ENCODE measurements around the gene DPP6. TPM values are rescaled to one million over a fixed set of nuclear protein-coding genes. Genes with fewer than 3 reads are reported as not detected.

DPP6 gene
- polyA plus RNA-seq, 3 donors = 0.06 to 0.68 TPM; not detected in 1

DNA sequence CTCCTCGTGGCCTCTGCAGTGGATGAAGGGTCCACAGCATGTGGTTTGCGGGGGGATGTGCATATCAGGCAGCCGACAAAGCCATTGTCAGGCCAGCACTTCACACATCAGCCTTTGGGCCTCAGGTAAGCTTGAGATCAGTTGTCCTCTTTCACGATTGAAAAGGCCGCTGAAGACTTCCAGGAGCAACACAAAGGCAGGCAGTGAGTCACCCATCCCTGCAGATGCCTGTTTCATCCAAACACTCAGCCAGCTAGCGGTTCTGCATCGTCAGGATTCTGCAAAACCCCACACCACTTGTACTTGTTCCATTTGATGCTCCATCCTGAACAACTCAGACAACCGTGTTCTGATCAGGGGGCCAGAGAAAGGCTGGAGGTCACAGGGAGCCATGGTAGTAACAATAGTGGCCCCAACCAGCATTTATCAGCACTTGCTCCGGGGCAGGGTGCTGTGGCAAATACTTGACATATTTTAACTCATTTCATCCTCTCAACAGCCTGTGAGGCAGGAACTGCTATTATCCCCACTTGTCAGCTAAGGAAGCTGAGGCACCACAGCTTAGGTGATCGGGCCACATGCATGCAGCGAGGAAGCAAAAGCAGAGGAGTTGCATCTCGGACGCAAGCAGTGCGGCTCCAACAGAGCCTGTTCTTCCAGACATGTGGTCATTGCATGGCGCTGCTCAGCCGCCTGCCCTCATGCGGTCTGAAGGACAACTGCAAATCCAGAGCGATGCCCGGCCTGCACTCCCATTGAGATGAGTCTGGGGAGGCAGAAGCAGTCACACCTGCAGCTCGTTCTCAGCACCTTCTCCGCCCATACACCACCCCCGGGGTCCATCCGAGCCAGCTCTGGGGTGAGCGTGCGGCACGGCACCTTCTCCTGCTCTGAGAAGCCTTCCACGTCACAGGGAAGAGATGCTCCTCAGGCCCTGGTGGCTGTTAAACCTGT, 805.8 kb downstream of the DPP6 start:
- WGBS, 3 donors = 84 to 87% (median 87%) methylated on average over 27 of the region's 27 CpGs
- H3K27ac ChIP-seq (ENCODE audit: low read depth, low read length) = no peak overlapping the region

DNA sequence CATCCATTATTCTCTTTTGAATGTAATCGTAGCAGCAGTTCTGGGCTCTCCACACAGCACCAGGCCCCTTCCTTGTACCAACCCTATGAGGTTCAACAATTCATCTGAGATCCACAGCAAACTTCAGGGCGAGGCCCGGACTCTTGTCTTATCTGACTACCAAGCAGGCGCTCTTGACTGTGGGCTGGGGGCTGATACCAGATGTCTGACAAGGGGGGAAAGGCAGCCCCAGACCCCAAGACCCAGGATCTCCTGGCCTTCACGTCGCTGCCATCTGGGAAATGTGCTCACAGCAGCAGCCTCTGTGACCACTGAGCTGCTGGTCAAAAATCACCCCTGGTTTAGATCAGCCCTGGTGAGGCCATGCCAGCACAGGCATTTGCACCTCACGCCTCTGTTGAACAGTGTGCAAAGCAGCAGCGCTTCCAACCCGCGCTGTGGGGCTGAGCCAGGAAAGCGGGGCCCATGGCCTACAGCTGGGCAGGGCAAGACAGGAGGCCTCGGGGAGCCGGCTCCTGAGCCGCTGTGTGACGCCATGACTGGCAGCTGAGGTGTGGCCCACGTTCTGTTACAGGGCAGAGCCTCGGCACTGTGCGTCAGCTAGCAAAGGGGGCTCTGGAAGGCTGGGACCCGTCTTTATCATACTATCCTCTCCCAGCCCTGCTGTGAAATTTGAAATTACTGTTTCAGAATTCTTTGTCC, 806.8 kb downstream of the DPP6 start:
- WGBS, 3 donors = 81 to 83% (median 83%) methylated on average over 19 of the region's 19 CpGs
- no peak overlapping the region for H3K27ac ChIP-seq (ENCODE audit: low read depth, low read length)

DNA sequence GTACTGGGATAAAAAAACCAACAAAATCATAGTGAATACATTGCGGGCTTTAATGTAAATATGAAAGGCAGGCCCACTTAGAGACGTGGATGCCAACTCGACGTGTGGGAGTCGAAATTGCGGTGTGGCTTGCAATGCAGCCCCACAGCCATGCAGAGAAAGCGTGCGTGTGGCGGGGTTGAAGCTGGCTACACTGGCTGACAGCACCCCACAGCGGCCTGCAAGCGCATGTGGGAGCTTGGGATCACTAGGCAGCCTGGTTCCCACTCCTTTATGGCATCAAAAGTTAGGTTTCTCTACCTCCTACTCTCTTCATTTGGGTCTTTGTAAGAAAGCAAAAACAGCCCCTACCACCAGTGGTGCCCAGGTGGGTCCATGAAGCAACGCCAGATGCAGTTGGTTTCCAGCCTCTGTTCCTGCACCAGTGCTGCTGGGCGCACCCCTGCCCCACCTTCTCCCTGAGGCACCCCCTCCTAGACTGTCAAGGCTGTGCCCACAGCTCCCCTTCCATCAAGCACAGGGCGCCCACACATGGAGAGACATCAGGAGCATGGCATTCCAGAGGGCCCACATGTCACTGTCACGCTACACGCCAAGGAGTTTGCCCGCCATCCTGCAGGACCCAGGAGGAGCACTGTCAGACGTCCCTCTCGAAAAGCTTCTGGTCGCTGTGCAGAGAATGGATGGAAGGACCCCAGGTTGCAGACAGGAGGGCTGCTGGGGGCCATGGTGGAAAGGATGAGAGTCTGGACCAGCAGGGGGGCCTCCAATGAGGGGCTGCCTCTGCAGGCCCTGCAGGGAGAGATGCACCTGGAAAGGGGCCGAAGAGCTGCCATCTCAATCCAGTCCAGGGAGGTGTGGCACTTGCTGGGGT, 807.8 kb downstream of the DPP6 start:
- no peak overlapping the region for H3K27ac ChIP-seq (ENCODE audit: low read depth, low read length)
- 89 to 92% (median 91%) methylated on average over 20 to 21 of the region's 21 CpGs for WGBS, 3 donors

DNA sequence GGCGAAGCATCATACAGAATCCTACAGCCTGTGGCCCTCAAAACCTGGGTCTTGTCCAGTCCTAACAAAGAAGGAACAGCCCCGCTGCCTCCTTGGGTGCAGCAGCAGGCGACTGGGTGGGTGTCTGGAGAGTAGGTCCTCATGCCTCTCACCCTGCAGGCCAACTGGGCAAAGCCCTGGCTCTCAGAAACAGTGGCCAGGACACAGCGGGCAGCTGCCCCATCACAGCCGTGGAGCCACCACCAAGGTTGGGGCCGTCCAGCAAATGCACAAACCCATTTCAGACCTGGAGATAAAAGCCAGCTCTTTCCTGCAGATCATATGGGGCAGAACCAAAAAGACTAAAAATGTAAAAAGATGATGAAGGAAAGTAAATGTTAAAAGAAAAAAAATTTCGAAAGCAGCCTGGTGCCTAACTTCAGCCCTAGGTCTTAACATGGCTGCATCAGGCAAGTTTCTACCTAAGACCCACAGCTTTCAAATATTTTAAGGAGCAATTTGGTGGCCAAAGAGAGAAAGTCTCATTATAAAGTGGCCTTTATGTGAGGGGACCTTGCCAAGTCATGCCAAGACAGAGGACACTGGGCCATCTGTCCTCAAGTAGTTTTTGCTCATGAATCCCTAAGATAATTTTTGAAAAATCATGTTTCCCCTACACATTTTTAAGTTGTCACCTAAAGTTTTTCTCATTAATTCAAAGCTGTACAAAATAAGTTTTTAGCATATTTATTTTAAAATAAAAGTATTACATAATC, 808.6 kb downstream of the DPP6 start:
- WGBS, 3 donors = 85 to 87% (median 87%) methylated on average over 7 of the region's 7 CpGs
- H3K27ac ChIP-seq (ENCODE audit: low read depth, low read length) = no peak overlapping the region

DNA sequence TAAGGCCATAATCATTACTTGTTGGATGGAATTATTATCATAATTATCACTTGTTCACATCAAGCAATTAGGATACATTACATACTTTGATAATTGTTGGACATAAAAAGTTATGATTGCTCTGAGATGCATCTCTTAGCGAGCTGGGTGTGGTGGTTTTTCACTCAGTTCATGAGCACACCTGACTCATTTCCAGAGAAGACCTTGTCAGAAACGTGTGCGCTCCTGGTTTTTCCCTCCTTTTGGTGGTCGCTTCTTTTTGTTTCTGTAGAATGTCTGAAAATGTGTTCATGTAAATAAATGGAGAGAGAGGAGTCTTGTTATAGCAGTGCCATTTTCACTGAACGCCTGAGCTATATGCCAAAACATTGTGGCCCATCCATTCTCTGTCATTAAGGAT, 809.4 kb downstream of the DPP6 start:
- WGBS, 3 donors = 60 to 71% (median 67%) methylated on average over 5 of the region's 5 CpGs
- no peak overlapping the region for H3K27ac ChIP-seq (ENCODE audit: low read depth, low read length)

DNA sequence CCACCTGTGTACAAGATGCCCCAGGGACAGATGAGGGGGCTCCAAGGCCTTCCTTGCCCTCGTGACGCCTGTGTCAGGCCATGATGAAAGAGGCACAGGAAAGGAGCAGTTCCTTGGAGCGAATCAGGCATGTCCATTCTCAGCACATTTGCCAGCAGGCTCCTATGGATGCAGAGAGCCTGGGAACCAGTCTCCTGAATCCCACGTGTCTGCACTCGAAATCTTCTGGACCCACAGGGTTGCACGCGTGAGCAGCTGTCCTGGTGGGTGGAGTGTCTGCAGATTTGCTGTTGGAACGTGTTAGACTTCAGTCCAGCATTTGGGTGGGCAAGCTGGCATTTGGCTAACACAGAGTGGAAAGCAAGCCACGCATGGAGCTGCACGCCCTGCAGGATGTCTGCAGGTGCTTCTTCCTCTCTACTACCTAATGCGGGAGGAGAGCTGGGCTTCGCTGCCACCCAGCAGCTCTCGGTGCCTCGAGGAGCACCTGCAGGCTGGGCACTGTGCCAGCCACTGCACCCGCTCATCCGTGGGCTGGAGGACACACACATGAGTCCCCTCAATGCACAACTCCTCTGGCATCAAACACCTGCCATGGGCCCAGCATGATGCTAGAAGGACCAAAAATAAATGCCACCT, 810.1 kb downstream of the DPP6 start:
- WGBS, 3 donors = 67 to 76% (median 75%) methylated on average over 16 of the region's 16 CpGs
- no peak overlapping the region for H3K27ac ChIP-seq (ENCODE audit: low read depth, low read length)

DNA sequence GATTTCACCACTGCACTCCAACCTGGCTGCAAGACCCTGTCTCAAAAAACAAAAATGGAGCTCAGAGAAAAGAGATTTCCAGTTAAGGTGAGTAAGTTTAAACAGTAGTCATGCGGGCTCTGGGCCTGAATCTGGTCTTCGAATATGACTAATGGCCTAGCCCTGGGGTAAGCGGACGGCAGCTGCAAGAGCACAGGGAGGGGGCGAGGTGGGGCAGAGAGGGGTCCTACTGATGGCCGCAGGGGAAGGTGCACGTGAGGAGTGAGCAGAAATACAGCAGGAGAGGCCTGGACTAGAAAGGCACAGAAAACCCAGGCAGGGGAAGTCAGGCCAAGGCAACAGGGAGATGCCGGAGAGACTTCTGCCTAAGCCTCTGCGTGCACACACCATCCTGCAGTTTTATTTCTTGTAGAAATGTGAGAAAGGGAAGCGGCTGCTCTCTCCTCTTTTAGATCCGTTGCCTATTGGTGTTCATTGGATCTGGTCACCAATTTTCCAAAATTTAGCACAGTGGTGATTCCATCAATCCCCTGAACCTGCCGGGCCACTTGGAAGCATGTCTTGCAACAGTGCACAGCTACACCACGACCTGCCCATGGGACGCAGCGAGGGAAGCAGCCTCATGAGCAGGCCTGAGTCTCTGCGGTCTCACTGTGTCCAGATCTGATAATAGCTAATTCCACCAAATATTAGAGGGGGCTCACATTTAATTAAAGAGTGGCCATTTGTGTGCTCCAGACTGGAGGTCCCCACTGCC, 811.7 kb downstream of the DPP6 start:
- WGBS, 3 donors = 77 to 86% (median 83%) methylated on average over 16 of the region's 16 CpGs
- H3K27ac ChIP-seq (ENCODE audit: low read depth, low read length) = no peak overlapping the region

DNA sequence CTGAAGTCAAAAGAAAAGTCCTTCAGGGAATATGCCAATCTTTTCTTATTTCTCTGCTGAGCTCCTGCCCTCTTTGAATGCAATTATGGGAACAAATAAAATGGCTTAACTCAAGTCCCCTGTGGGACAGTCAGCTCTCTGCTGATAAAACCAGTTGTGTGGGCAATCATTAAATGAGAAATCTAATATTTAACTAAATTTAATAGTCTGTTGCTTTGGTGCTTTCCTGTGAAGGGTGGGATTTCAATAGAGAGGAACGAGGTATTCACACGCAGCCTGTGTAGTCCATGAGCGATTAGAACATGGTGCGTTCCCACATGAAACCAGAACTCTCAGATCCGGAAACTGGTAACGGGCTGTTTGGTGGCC, 812.3 kb downstream of the DPP6 start:
- WGBS, 3 donors = 72 to 94% (median 89%) methylated on average over 6 of the region's 6 CpGs
- no peak overlapping the region for H3K27ac ChIP-seq (ENCODE audit: low read depth, low read length)

DNA sequence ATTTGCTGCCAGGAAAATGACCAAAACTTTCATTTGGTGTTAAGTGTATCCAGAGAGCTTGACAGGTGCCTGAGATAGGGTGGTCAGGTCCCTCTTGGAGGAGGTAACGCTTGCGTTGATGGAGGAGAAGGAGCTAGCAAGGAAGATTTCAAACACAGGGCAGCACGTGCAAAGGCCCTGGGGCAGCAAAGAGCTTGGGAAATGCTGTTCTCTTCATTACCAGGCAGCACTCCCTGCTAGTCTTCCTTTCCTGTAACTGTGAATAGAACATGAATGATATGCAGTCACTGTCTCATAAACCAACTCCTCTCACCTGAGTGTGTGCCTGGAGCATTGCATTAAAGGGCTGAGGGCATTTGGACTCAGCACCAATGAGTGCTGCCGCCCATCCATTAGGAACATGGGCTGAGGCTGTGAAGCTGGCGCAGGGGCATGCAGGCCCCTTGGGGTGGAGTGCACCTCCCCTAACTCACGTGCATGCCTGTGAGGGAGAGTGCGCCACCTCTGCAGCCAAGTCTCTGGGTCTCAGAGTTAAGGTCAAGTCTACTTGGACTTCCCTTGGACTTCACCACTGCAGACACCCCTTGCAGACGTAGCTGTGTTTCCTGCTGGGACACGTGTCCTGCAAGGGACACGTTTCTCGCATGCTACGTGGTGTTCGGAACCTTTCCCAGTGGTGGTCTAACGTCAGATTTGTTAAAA, 813.9 kb downstream of the DPP6 start:
- 88 to 89% (median 89%) methylated on average over 14 of the region's 14 CpGs for WGBS, 3 donors
- no peak overlapping the region for H3K27ac ChIP-seq (ENCODE audit: low read depth, low read length)

DNA sequence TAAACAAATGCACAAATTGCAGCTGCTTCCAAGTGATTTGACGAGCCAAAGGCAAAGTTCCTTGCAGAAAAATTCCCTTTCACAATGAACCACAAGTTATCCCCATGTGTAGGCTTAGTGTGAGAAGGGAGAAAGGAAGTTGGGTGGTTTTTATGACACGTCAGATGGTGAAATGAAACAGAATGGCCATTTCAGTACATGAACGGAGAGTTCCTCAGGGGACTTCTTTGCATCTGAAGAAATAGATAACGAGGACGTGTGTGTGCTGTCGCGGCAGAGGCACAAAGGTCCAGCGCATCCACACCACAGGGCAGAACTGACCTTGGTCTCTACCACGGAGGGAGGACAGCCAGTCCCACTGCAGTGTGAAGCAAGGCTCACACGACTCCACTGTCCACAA, 814.9 kb downstream of the DPP6 start:
- no peak overlapping the region for H3K27ac ChIP-seq (ENCODE audit: low read depth, low read length)
- 46 to 75% (median 58%) methylated on average over 10 of the region's 10 CpGs for WGBS, 3 donors

DNA sequence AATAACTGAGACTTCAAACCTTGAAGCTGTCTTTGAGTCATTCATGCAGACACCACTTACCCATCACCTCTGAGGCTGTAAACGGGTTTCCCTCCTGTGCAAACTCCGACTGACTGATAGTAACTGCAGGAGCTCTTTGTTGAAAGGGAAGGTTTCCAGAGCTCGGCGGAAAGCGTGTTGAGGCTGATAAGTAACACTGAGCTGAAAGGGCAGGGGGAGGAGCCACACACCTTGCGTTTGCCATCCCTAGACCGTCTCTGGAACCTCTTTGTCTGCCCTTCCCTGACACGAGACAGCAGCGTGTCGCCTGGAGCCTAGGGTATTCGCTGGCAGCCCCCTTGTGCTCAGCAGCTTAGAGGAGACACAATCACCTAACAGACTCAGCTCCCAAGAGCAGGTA, 816.7 kb downstream of the DPP6 start:
- WGBS, 3 donors = 6 to 29% (median 8%) methylated on average over 11 of the region's 11 CpGs

DNA sequence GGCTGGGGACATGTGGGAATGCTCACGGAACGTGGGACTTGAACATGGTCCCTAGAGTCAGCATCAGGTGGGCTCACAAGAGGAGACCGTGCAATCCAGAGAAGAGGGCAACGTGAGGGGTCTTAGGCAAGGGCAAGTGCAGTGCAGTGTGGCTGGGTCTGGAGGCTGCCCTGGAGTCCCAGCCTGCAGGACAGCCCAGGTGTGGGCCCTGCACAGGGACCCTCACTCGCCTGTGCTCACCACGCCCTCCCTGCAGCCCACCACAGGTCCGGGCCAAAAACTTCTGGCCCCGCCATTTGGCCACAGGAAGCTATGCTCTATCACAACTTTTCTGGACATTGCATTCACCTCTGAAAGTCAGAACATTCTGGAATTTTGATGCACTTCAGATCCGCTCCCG, 817.2 kb downstream of the DPP6 start:
- WGBS, 3 donors = 83 to 87% (median 83%) methylated on average over 10 of the region's 10 CpGs
- H3K27ac ChIP-seq (ENCODE audit: low read depth, low read length) = no peak overlapping the region

More for the DNA sequence above, 816.7 kb downstream of the DPP6 start:
- H3K27ac ChIP-seq (ENCODE audit: low read depth, low read length) = no peak overlapping the region

DNA sequence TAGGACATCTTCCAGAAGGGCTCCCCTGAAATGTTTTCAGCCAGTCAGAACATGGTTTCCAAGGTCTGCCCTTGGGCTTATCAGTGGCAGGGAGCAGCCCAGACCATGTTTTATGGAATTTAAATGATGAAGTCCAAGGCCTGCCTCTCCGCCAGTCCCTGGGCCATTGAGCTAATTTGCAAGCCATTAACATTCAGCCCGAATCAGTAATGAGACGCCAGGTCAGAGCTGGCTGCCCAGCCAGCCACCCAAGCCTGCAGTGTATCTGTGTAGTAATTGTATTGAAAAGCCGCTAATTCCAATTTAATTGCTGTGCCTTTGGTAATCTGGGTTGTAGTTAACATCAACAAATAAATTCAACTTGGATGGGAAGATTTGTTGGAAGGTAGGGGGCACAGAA, 819.3 kb downstream of the DPP6 start:
- WGBS, 3 donors = 72 to 79% (median 76%) methylated on average over 4 of the region's 4 CpGs
- no peak overlapping the region for H3K27ac ChIP-seq (ENCODE audit: low read depth, low read length)

DNA sequence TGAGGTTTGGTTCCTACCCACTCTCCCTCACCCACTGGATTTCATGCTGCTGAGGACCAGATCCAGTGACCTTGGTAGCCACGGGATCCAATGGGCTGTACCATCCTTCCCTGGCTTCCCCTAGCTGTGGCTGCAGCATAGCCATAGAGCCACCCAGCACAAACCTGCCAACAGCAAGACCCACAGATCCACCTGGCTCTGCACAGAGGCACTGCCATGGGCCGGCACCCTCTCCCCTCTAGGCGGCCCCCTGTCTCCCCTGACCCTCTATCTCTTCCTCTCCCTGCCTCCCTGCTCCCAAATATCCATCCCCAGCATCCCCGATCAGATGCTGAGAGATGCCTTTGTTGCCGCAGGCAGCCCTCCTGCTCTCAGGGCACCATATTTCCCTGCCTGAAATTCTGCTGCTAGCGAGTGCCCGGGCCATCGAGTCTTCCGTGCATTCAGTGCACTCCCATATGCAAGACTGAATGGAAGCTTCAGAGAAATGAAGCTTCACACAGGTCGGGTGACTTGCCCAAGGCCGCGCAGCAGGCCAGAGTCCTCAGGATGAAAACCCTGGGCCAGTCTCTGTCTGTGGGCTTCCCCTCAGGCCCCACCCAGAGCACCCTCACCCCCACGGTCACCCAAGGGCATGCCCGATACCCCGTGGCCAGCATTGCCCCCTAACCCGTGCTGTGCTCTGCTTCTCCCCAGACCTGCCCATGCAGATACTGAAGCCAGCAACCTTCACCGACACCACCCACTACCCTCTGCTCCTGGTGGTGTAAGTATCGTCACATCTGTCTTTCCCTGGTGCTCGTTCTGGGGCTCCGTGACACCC, 819.9 kb downstream of the DPP6 start:
- H3K27ac ChIP-seq (ENCODE audit: low read depth, low read length) = no peak overlapping the region
- 81 to 86% (median 85%) methylated on average over 20 of the region's 20 CpGs for WGBS, 3 donors

DNA sequence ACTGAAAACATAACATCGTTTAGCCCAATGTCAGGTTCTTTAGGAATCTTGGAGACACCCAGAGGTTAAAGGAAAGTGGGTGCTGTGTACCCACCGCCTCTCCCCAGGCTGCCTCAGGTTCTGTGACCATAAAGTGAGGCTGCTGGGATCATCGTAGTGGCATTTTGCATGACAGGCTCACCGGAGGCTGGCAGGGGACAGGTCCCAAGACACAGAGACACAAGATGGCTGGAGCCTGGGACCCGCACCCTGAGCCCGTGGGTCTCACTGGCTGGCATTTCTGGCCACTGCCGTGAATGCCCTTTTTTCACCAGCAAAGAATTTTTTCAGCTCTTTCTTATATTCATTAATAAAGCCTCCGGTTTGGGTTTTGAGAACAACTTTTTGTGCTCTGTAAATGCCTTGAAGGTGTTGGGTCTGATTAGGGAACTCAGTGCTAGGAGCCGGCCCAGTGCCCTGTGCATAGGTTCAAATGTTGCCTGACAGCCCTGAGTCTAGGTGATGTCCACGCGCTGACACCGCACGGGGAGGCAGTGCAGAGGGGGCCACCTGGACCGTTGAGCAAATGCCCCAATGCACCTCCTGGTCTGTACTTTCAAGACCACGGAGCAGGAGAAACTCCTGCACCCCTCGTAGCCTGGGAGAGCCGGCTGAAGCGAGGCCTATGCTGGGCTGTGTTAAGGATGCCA, 820.8 kb downstream of the DPP6 start:
- WGBS, 3 donors = 64 to 89% (median 87%) methylated on average over 18 of the region's 18 CpGs

More for the DNA sequence above, 820.8 kb downstream of the DPP6 start:
- H3K27ac ChIP-seq (ENCODE audit: low read depth, low read length) = no peak overlapping the region
